Prostate gland (tissue), 2 donors: ENCODE results near the gene LAMA3. TPM values are rescaled to one million over a fixed set of nuclear protein-coding genes. Genes with fewer than 3 reads are reported as not detected.

Experiments used
- DNase-seq: peaks from one replicate; pipeline ENCODE4 v3.0.0-alpha.2; 2019; ENCODE audit warnings: low spot score
- H3K27ac ChIP-seq, 2 donors: fragments of 200-600 bp; sonication (generic); 2 replicates each; pipeline ENCODE4 v1.5.1; 2017 to 2019
- H3K27me3 ChIP-seq: fragments of 200-600 bp; sonication (generic); replicated peaks from 2 replicates; pipeline ENCODE4 v1.5.1; 2019; ENCODE audit not compliant: insufficient read depth
- H3K36me3 ChIP-seq, 2 donors: fragments of 200-600 bp; sonication (generic); 1 replicate in 1 of 2; 2 replicates in 1 of 2; pipeline versions ENCODE4 v1.5.1 to v1.8.1; 2017 to 2019
- H3K4me1 ChIP-seq: fragments of 200-600 bp; sonication (generic); replicated peaks from 2 replicates; pipeline ENCODE4 v1.5.1; 2019
- H3K4me3 ChIP-seq, 2 donors: fragments of 200-600 bp; sonication (generic); 2 replicates each; pipeline ENCODE4 v1.5.1; 2017 to 2019
- H3K9me3 ChIP-seq: fragments of 200-600 bp; sonication (generic); 2 replicates; pipeline ENCODE4 v1.5.1; 2017
- CTCF ChIP-seq, 4 experiments: fragments of 200-600 bp in 2 of 4; fragments of 450-650 bp in 2 of 4; sonication (generic) in 2 of 4; IDR thresholded peaks; 1 replicate in 3 of 4; 2 replicates in 1 of 4; pipeline ENCODE4 v1.5.1; 2016 to 2019; ENCODE audit warnings: antibody characterized with exemption in 4 of 4, mild to moderate bottlenecking in 2 of 4, moderate library complexity in 2 of 4
- POLR2A ChIP-seq: fragments of 450-650 bp; IDR thresholded peaks from one replicate; pipeline ENCODE4 v1.6.1; 2016; ENCODE audit warnings: antibody characterized with exemption, mild to moderate bottlenecking
- POLR2AphosphoS5 ChIP-seq: sonication (generic); formaldehyde crosslinking; IDR thresholded peaks from one replicate; pipeline ENCODE4 v1.6.1; 2017; ENCODE audit warnings: antibody characterized with exemption
- WGBS: methylation state at CpG from one replicate; pipeline ENCODE4 v1.1.5; 2018; 5-methylcytosine and 5-hydroxymethylcytosine counted together
- intact Hi-C: fragments of 100-400 bp; cut with DNase I; formaldehyde crosslinking; loops from one replicate; pipeline ENCODE4 v1.14.2; 2022
- total RNA-seq, 2 donors: library from RNA; depleted of rRNA; stranded (reverse); fragments of >200 nt; gene quantifications; one replicate each; pipeline ENCODE4 v1.1.0, GENCODE V29; 2016

The LAMA3 gene
- total RNA-seq, 2 donors from 2014 or later, result 31.3 to 35.9 TPM

GRCh38 chr18:23852236-23853045 is 163.2 kb downstream of the LAMA3 start:
- no peaks in the 10 kb centered on the region for H3K9me3 ChIP-seq
- H3K36me3 ChIP-seq, result no peaks in the 10 kb centered on the region
- H3K4me1 ChIP-seq, result no peaks in the 10 kb centered on the region
- intact Hi-C loops, result no loop called here
- TF ChIP-seq POLR2AphosphoS5 (no peak), POLR2A (no peak), CTCF (IDR thresholded peaks at IDR 0.05) (no peak)
- DNase-seq, result no peak
- no peak overlapping the region for H3K27ac ChIP-seq
- 97% methylated on average over 4 of the region's 4 CpGs for WGBS
- no peaks in the 10 kb centered on the region for H3K27me3 ChIP-seq
- H3K4me3 ChIP-seq, result no peak overlapping the region

GRCh38 chr18:23853448-23854195 is 164.4 kb downstream of the LAMA3 start:
- no peaks in the 10 kb centered on the region for H3K4me1 ChIP-seq
- no peaks in the 10 kb centered on the region for H3K27me3 ChIP-seq
- no peak for DNase-seq
- no peaks in the 10 kb centered on the region for H3K36me3 ChIP-seq
- no peaks in the 10 kb centered on the region for H3K9me3 ChIP-seq
- no peak overlapping the region for H3K27ac ChIP-seq
- H3K4me3 ChIP-seq, result no peak overlapping the region
- WGBS, result 86% methylated on average over 8 of the region's 8 CpGs
- intact Hi-C loops, result no loop called here
- TF ChIP-seq CTCF (IDR thresholded peaks at IDR 0.05) (no peak), POLR2A (no peak), POLR2AphosphoS5 (no peak)

GRCh38 chr18:23855721-23856120 is 166.5 kb downstream of the LAMA3 start:
- no peaks in the 10 kb centered on the region for H3K36me3 ChIP-seq
- 91% methylated on average over 5 of the region's 5 CpGs for WGBS
- H3K27ac ChIP-seq, result no peak overlapping the region
- intact Hi-C loops, result no loop called here
- no peaks in the 10 kb centered on the region for H3K9me3 ChIP-seq
- H3K4me1 ChIP-seq, result no peaks in the 10 kb centered on the region
- H3K27me3 ChIP-seq, result no peaks in the 10 kb centered on the region
- no peak for DNase-seq
- H3K4me3 ChIP-seq, result no peak overlapping the region
- TF ChIP-seq CTCF (IDR thresholded peaks at IDR 0.05) (no peak), POLR2A (no peak), POLR2AphosphoS5 (no peak)

- Histone ChIP-seq H3K36me3 (no peaks in the 10 kb centered on the region), H3K4me3 (no peak overlapping the region), H3K27me3 (no peaks in the 10 kb centered on the region), H3K27ac (no peak overlapping the region), H3K9me3 (no peaks in the 10 kb centered on the region), H3K4me1 (no peaks in the 10 kb centered on the region)
- TF ChIP-seq POLR2AphosphoS5 (no peak), CTCF (IDR thresholded peaks at IDR 0.05) (no peak)
- intact Hi-C loops, result no loop called here
- WGBS, result 84% methylated on average over 5 of the region's 5 CpGs
- no peak for DNase-seq
Measured at GRCh38 chr18:23856466-23857163, 167.4 kb downstream of the LAMA3 start.
